HepG2 (cell line): ENCODE measurements around the gene MGARP. TPM values are rescaled to one million over a fixed set of nuclear protein-coding genes. Genes with fewer than 3 reads are reported as not detected.
A peak's percentile ranks its signal among the peaks of the same experiment; 100 is the strongest.

Experiments
- ATAC-seq: fragments of 200-7000 bp; cut with Tn5 transposase; 3 replicates; pipeline ENCODE4 v1.9.1; 2020; ENCODE audit warnings: mild to moderate bottlenecking, moderate library complexity
- BruUV-seq: library from RNA; stranded (reverse); fragments of 400-500 nt; replicated peaks from 2 replicates; lab custom pipeline; 2021; lab: Mats Ljungman, UMichigan
- CTCF ChIA-PET: fragments of 300-600 bp; formaldehyde crosslinking; extraction: SDS; loops from one replicate; lab custom pipeline; 2021; ENCODE audit warnings: low total read pairs, inconsistent platforms, low intra/inter-chr PET ratio; lab: Yijun Ruan, JAX
- POLR2A ChIA-PET: fragments of 350-600 bp; sonication (Branson Sonifier 250); formaldehyde crosslinking; loops from one replicate; lab custom pipeline; 2020; ENCODE audit warnings: antibody characterized with exemption, inconsistent platforms; lab: Yijun Ruan, JAX
- DNase-seq: peaks from one replicate; pipeline ENCODE4 v3.0.0-alpha.2; 2015; ENCODE audit warnings: low spot score
- FAIRE-seq: peaks from 3 replicates; lab custom pipeline; 2011; peaks lifted over from hg19 to GRCh38; lab: Jason Lieb, UNC
- H2AFZ ChIP-seq: one replicate; pipeline ENCODE4 v1.6.1; 2011; ENCODE audit warnings: low read length, inconsistent platforms
- H3K27ac ChIP-seq: fragments of 300-600 bp; 3 replicates; pipeline ENCODE4 v1.8.0; 2011; ENCODE audit warnings: mixed run types, mild to moderate bottlenecking, mixed read lengths, low read length, inconsistent platforms; ENCODE audit not compliant: insufficient read depth; ENCODE audit errors: extremely low read length
- H3K27me3 ChIP-seq, 2 experiments: fragments of 200-600 bp in 1 of 2; 2 replicates in 1 of 2; 3 replicates in 1 of 2; pipeline versions ENCODE4 v1.6.0 to v1.8.0; 2011; ENCODE audit warnings: low read length in 2 of 2, mild to moderate bottlenecking in 2 of 2, moderate library complexity in 2 of 2, inconsistent platforms in 1 of 2; ENCODE audit not compliant: insufficient read depth in 2 of 2, control insufficient read depth in 1 of 2
- H3K36me3 ChIP-seq, 2 experiments: fragments of 200-600 bp in 1 of 2; replicated peaks in 1 of 2; 2 replicates in 1 of 2; 3 replicates in 1 of 2; pipeline versions ENCODE4 v1.5.1 to v1.8.0; 2011; ENCODE audit warnings: low read length in 2 of 2, inconsistent platforms in 1 of 2; ENCODE audit not compliant: insufficient read depth in 2 of 2, control insufficient read depth in 1 of 2
- H3K4me1 ChIP-seq: 2 replicates; pipeline ENCODE4 v1.5.1; 2012; ENCODE audit warnings: low read length, inconsistent platforms; ENCODE audit not compliant: insufficient read depth
- H3K4me2 ChIP-seq: 2 replicates; pipeline ENCODE4 v1.6.0; 2011; ENCODE audit warnings: low read depth, low read length, inconsistent platforms
- H3K4me3 ChIP-seq, 3 experiments: fragments of 200-600 bp in 1 of 3; sonication (generic), shearing (Covaris generic) in 1 of 3; replicated peaks in 1 of 3; 2 replicates each; pipeline ENCODE4 v1.5.1; 2011 to 2016; ENCODE audit warnings: low read length in 3 of 3, inconsistent platforms in 2 of 3, low read depth in 2 of 3, mild to moderate bottlenecking in 2 of 3, control low read depth in 1 of 3, mixed read lengths in 1 of 3; ENCODE audit not compliant: insufficient read depth in 1 of 3
- H3K79me2 ChIP-seq: one replicate; pipeline ENCODE4 v1.6.1; 2011; ENCODE audit warnings: low read length, inconsistent platforms; ENCODE audit not compliant: insufficient read depth
- H3K9ac ChIP-seq: 2 replicates; pipeline ENCODE4 v1.6.0; 2011; ENCODE audit warnings: mild to moderate bottlenecking, low read depth, low read length, inconsistent platforms; ENCODE audit not compliant: insufficient read depth
- H3K9me3 ChIP-seq: 2 replicates; pipeline ENCODE4 v1.5.1; 2012; ENCODE audit warnings: mild to moderate bottlenecking, low read length
- H4K20me1 ChIP-seq: 2 replicates; pipeline ENCODE4 v1.6.0; 2011; ENCODE audit warnings: inconsistent platforms, mild to moderate bottlenecking, low read length, moderate library complexity; ENCODE audit not compliant: insufficient read depth
- HNRNPK ChIP-seq: fragments of 200-400 bp; formaldehyde crosslinking; IDR thresholded peaks from 2 replicates; pipeline ENCODE4 v1.6.1; 2018; ENCODE audit warnings: low read length, low read depth, moderate library complexity, mild to moderate bottlenecking; ENCODE audit not compliant: poor library complexity, severe bottlenecking
- KDM5B ChIP-seq: sonication (generic); formaldehyde crosslinking; IDR thresholded peaks from 2 replicates; pipeline ENCODE4 v1.4.0; 2020; ENCODE audit warnings: missing genetic modification reagents, mild to moderate bottlenecking, borderline replicate concordance
- NRL ChIP-seq: sonication (generic); formaldehyde crosslinking; IDR thresholded peaks from 2 replicates; pipeline ENCODE4 v1.5.0; 2020; ENCODE audit warnings: missing genetic modification reagents, mild to moderate bottlenecking, moderate library complexity, borderline replicate concordance
- XRCC5 ChIP-seq: fragments of 200-400 bp; formaldehyde crosslinking; optimal IDR thresholded peaks from 2 replicates; pipeline ENCODE3; 2017; ENCODE audit warnings: mild to moderate bottlenecking, low read length
- ZNF773 ChIP-seq: sonication (generic); formaldehyde crosslinking; IDR thresholded peaks from 2 replicates; pipeline ENCODE4 v1.4.0; 2020; ENCODE audit warnings: missing genetic modification reagents, borderline replicate concordance
- ZNF891 ChIP-seq: sonication (generic); formaldehyde crosslinking; IDR thresholded peaks from 2 replicates; pipeline ENCODE4 v1.5.0; 2020; ENCODE audit warnings: mild to moderate bottlenecking, missing genetic modification reagents
- WGBS: methylation state at CpG from one replicate; pipeline ENCODE4 v1.1.6; 2017; ENCODE audit warnings: low lambda C conversion rate; 5-methylcytosine and 5-hydroxymethylcytosine counted together
- in situ Hi-C: cut with HindIII; loops from 2 replicates; pipeline ENCODE4 v1.10.0; 2017; ENCODE audit warnings: low pct_unique_long_range_greater_than_20kb; ENCODE audit not compliant: extremely low pct_ligation_motif_present
- intact Hi-C: fragments of 100-400 bp; cut with micrococcal nuclease; formaldehyde crosslinking; loops from one replicate; pipeline ENCODE4 v1.10.0; 2022; ENCODE audit not compliant: unreplicated experiment
- polyA plus RNA-seq, 8 experiments: library from polyadenylated mRNA; depleted of rRNA in 3 of 8; stranded (reverse) in 7 of 8; unstranded in 1 of 8; fragments of >200 nt; fragmentation: Illumina TruSeq in 4 of 8; extraction: Trizol in 4 of 8; gene quantifications; 2 replicates each; pipeline versions ENCODE4 v1.2.1 to v1.2.3, GENCODE V29; 2011 to 2016; ENCODE audit warnings: low read depth in 4 of 8, missing spikeins in 1 of 8, mixed read lengths in 1 of 8; ENCODE audit not compliant: insufficient read depth in 1 of 8
- total RNA-seq, 5 experiments: library from RNA; depleted of rRNA; stranded (reverse); fragments of >200 nt; fragmentation: Illumina TruSeq; extraction: Trizol; gene quantifications; 2 replicates each; pipeline ENCODE4 v1.2.3, GENCODE V29; 2016; ENCODE audit warnings: low read depth in 1 of 5
- TF ChIP-seq, protein P1 (sequence below): sonication (generic); formaldehyde crosslinking; IDR thresholded peaks from 2 replicates; pipeline ENCODE4 v1.5.0; 2020; ENCODE audit warnings: mild to moderate bottlenecking, missing genetic modification reagents, borderline replicate concordance
- TF ChIP-seq, protein P2 (sequence below): sonication (generic); formaldehyde crosslinking; IDR thresholded peaks from 2 replicates; pipeline ENCODE4 v1.5.1; 2020; ENCODE audit warnings: mild to moderate bottlenecking, missing genetic modification reagents, moderate library complexity
- TF ChIP-seq, protein P3 (sequence below): IDR thresholded peaks from 2 replicates; pipeline ENCODE4 v1.6.1; 2018; ENCODE audit warnings: missing genetic modification reagents, mild to moderate bottlenecking, missing compliant biosample characterization
- TF ChIP-seq, protein P4 (sequence below): sonication (generic); formaldehyde crosslinking; IDR thresholded peaks from 2 replicates; pipeline ENCODE4 v1.5.1; 2020; ENCODE audit warnings: mild to moderate bottlenecking, missing genetic modification reagents, moderate library complexity

MGARP gene
- total and polyA plus RNA-seq, 2 of the 13 experiments (the other 11 are each of a cell fraction or from before 2014, with no cell fraction given) = 0.11 to 0.13 TPM

DNA sequence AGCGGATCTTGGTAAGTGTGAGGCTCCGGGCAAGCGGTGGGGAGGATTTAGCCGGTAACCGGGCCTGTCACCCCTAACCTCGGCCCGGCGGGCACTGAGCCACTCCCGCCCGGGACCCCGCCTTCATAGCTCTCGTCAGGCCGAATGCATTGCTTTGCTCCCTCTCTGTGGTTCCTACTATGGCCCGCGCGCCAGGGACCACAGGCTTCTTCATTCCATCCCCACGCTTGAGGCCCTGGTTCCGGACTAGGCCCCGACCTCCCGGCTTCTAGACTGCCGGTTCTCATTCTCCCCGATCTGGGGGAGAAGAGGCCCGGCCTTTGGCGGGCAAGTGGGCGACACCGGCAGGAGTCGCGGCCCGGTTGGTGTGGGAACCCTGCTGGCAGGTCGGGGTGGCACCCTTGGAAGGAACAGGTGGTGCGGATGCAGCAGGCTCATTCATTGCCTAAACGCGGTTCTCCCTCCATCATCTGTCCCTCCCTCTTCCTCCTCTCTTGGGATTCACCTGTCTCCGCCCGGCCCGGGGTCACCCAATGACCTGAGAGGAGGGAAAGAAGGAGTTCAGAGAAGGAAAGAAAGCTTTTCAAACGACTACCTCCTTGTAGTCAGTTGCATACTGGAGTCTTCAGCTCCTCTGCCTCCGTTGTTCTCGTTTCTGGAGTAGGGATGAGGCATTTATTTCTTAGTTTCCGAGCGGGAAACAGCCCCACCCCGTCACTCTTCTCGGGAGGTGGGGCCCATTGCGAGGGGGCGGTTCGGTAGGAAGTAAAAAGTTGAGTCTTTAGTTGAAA lies 22.0 kb upstream of the MGARP start, which contains the start of gene NDUFC1:
Gene NDUFC1, minus strand, starts transcription at position 657 of the 791 bp plus-strand sequence. CDS start 6,679 bp downstream, outside the sequence.
- DNase-seq (peak; percentile 52), ATAC-seq (peak; percentile 65), FAIRE-seq (peak; percentile 67)
- Histone ChIP-seq H3K9me3 (no peaks in the 10 kb centered on the region), H4K20me1 (peaks cover 21% of the 10 kb centered on the region), H3K36me3 (peaks cover 0 to 8% of the 10 kb centered on the region in 2 experiments; a peak in 2 of 5 replicates), H3K4me1 (peaks cover 69% of the 10 kb centered on the region), H3K79me2 (peaks cover 69% of the 10 kb centered on the region), H3K27ac (peak within 1 kb of the TSS; percentile 86), H2AFZ (peak within 1 kb of the TSS; percentile 33), H3K4me2 (peak within 1 kb of the TSS; percentile 73), H3K4me3 (peak within 1 kb of the TSS; percentile 91 to 98 (median 94)), H3K27me3 (no peaks in the 10 kb centered on the region; a peak in 1 of 5 replicates), H3K9ac (peak within 1 kb of the TSS; percentile 92)
- intact Hi-C loops (loop anchor here (2.0 to 5.0 kb wide), 5 partner anchors 125 to 285 kb away; partner anchors contain the start of genes ELF2, NOCT and RAB33B), in situ Hi-C loops (loop anchor here (10.0 kb wide), 1 partner anchor 217 kb away; no protein-coding TSS in a partner anchor)
- ChIA-PET CTCF (no interaction called here), POLR2A (interaction anchor here (1.1 to 3.1 kb wide), 7 partner anchors 17 to 363 kb away, joined by 3 to 37 read pairs (median 4); partner anchors contain the start of genes ELF2, MGST2 and NOCT)
- TSS peak; percentile 69 for BruUV-seq
- 0% methylated on average over 28 of the region's 46 CpGs for WGBS
- TF ChIP-seq, protein P1, sequence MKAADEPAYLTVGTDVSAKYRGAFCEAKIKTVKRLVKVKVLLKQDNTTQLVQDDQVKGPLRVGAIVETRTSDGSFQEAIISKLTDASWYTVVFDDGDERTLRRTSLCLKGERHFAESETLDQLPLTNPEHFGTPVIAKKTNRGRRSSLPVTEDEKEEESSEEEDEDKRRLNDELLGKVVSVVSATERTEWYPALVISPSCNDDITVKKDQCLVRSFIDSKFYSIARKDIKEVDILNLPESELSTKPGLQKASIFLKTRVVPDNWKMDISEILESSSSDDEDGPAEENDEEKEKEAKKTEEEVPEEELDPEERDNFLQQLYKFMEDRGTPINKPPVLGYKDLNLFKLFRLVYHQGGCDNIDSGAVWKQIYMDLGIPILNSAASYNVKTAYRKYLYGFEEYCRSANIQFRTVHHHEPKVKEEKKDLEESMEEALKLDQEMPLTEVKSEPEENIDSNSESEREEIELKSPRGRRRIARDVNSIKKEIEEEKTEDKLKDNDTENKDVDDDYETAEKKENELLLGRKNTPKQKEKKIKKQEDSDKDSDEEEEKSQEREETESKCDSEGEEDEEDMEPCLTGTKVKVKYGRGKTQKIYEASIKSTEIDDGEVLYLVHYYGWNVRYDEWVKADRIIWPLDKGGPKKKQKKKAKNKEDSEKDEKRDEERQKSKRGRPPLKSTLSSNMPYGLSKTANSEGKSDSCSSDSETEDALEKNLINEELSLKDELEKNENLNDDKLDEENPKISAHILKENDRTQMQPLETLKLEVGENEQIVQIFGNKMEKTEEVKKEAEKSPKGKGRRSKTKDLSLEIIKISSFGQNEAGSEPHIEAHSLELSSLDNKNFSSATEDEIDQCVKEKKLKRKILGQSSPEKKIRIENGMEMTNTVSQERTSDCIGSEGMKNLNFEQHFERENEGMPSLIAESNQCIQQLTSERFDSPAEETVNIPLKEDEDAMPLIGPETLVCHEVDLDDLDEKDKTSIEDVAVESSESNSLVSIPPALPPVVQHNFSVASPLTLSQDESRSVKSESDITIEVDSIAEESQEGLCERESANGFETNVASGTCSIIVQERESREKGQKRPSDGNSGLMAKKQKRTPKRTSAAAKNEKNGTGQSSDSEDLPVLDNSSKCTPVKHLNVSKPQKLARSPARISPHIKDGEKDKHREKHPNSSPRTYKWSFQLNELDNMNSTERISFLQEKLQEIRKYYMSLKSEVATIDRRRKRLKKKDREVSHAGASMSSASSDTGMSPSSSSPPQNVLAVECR (CRISPR knock-in tag) = peak; percentile 39; the same call in 1 of the 2 replicates
- TF ChIP-seq ZNF891 (no peak), ZNF773 (CRISPR knock-in tag) (no peak), NRL (peak; percentile 23; the same call in 1 of the 2 replicates), KDM5B (CRISPR knock-in tag) (no peak), XRCC5 (peak; percentile 71), HNRNPK (no peak)
- TF ChIP-seq, protein P2, sequence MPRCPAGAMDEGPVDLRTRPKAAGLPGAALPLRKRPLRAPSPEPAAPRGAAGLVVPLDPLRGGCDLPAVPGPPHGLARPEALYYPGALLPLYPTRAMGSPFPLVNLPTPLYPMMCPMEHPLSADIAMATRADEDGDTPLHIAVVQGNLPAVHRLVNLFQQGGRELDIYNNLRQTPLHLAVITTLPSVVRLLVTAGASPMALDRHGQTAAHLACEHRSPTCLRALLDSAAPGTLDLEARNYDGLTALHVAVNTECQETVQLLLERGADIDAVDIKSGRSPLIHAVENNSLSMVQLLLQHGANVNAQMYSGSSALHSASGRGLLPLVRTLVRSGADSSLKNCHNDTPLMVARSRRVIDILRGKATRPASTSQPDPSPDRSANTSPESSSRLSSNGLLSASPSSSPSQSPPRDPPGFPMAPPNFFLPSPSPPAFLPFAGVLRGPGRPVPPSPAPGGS = no peak; the same call in 1 of the 2 replicates
- TF ChIP-seq, protein P3, sequence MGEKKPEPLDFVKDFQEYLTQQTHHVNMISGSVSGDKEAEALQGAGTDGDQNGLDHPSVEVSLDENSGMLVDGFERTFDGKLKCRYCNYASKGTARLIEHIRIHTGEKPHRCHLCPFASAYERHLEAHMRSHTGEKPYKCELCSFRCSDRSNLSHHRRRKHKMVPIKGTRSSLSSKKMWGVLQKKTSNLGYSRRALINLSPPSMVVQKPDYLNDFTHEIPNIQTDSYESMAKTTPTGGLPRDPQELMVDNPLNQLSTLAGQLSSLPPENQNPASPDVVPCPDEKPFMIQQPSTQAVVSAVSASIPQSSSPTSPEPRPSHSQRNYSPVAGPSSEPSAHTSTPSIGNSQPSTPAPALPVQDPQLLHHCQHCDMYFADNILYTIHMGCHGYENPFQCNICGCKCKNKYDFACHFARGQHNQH (CRISPR knock-in tag) = peak; percentile 8; the same call in 1 of the 2 replicates
- TF ChIP-seq, protein P4, sequence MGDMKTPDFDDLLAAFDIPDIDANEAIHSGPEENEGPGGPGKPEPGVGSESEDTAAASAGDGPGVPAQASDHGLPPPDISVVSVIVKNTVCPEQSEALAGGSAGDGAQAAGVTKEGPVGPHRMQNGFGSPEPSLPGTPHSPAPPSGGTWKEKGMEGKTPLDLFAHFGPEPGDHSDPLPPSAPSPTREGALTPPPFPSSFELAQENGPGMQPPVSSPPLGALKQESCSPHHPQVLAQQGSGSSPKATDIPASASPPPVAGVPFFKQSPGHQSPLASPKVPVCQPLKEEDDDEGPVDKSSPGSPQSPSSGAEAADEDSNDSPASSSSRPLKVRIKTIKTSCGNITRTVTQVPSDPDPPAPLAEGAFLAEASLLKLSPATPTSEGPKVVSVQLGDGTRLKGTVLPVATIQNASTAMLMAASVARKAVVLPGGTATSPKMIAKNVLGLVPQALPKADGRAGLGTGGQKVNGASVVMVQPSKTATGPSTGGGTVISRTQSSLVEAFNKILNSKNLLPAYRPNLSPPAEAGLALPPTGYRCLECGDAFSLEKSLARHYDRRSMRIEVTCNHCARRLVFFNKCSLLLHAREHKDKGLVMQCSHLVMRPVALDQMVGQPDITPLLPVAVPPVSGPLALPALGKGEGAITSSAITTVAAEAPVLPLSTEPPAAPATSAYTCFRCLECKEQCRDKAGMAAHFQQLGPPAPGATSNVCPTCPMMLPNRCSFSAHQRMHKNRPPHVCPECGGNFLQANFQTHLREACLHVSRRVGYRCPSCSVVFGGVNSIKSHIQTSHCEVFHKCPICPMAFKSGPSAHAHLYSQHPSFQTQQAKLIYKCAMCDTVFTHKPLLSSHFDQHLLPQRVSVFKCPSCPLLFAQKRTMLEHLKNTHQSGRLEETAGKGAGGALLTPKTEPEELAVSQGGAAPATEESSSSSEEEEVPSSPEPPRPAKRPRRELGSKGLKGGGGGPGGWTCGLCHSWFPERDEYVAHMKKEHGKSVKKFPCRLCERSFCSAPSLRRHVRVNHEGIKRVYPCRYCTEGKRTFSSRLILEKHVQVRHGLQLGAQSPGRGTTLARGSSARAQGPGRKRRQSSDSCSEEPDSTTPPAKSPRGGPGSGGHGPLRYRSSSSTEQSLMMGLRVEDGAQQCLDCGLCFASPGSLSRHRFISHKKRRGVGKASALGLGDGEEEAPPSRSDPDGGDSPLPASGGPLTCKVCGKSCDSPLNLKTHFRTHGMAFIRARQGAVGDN (CRISPR knock-in tag) = peak; percentile 52
